Coronary artery (tissue), 2 donors: Measurements from ENCODE around the gene FGF4.

Experiments used
- DNase-seq: peaks from one replicate; pipeline ENCODE4 v3.0.0-alpha.2; 2017; ENCODE audit warnings: low spot score
- H3K27ac ChIP-seq, 2 donors: fragments of 200-600 bp; sonication (generic); one replicate each; pipeline ENCODE4 v1.5.1; 2016 to 2019
- H3K4me3 ChIP-seq: fragments of 200-600 bp; sonication (generic); 2 replicates; pipeline ENCODE4 v1.5.1; 2016; ENCODE audit warnings: mild to moderate bottlenecking, moderate library complexity
- TF ChIP-seq, protein P1 (sequence below): fragments of 200-600 bp; sonication (generic); IDR thresholded peaks from one replicate; pipeline ENCODE4 v1.5.1; 2019; ENCODE audit warnings: antibody characterized with exemption

Gene FGF4

DNA sequence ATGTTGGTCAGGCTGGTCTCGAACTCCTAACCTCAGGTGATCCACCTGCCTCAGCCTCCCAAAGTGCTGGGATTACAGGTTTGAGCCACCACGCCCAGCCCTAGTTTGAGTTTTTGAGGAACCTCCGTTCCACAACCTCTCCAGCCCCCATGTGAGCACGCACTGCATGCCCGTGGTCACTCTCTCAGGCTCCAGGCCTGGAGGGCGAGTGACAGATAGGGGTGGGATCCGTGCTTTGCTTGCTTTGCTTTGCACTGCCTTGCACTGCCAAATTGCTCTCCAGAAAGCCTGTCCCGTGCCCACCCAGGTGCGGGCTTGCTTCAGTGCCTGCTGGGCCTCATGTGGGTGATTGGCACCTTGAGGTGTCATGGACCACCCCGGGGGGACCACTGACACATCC lies 29.9 kb downstream of the FGF4 start:
- Histone ChIP-seq H3K4me3 (no peak overlapping the region), H3K27ac (no peak overlapping the region)
- TF ChIP-seq, protein P1, sequence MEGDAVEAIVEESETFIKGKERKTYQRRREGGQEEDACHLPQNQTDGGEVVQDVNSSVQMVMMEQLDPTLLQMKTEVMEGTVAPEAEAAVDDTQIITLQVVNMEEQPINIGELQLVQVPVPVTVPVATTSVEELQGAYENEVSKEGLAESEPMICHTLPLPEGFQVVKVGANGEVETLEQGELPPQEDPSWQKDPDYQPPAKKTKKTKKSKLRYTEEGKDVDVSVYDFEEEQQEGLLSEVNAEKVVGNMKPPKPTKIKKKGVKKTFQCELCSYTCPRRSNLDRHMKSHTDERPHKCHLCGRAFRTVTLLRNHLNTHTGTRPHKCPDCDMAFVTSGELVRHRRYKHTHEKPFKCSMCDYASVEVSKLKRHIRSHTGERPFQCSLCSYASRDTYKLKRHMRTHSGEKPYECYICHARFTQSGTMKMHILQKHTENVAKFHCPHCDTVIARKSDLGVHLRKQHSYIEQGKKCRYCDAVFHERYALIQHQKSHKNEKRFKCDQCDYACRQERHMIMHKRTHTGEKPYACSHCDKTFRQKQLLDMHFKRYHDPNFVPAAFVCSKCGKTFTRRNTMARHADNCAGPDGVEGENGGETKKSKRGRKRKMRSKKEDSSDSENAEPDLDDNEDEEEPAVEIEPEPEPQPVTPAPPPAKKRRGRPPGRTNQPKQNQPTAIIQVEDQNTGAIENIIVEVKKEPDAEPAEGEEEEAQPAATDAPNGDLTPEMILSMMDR = no peak
- DNase-seq = no peak

DNA sequence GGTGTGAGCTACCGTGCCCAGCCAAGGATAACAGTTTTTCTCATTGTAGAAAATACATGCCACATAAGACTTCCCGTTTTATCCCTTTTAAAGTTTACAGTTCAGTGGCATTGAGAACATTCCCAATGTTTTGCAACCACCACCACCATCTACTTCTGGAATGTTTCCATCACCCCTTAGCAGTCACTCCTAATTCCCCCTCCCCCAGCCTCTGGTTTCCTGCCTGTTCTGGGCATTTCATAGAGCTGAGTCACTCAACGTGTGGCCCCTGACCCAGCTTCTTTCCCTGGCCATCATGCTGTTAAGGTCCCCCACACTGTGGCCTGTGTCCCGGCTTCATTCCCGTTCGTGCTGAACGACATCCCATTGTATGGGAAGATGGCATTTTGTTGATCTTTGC lies 30.7 kb downstream of the FGF4 start:
- DNase-seq = no peak
- no peak overlapping the region for H3K4me3 ChIP-seq
- H3K27ac ChIP-seq = no peak overlapping the region
- TF ChIP-seq, protein P1 = no peak

DNA sequence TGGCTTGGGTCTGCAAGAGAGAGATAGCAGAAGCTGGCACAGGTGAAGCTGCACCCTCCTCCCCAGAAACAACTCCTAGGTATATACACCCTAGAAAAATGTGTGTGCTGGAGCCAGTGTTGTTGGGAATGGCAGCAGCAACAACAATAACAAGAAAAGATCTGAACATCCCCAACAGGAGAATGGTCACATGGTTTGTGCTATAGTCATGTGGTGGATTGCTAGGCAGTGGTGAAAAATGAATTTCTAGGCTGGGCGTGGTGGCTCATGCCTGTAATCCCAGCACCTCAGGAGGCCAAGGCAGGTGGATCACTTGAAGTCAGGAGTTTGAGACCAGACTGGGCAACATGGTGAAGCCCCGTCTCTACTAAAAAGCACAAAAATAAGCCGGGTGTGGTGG lies 40.3 kb downstream of the FGF4 start:
- TF ChIP-seq, protein P1 = no peak
- H3K4me3 ChIP-seq = no peak overlapping the region
- H3K27ac ChIP-seq = no peak overlapping the region
- no peak for DNase-seq

DNA sequence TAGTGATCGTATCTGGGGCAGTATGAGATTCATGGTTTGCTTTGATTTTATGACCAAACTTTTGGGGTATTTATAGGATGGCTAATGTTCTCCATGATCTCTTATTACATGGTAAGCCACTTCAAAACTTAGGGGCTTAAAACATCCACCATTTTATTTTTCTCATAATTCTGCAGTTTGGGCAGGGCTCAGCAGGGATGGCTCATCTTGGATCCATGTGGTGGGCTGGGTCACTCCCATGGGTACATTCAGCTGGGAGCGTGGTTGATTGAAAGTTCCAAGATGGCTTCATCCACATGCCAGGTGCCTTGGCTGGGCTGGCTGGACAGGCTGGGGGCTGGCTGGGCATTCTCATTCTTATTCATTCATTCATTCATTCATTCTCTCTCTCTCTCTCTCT lies 40.8 kb downstream of the FGF4 start:
- TF ChIP-seq, protein P1 = no peak
- Histone ChIP-seq H3K4me3 (no peak overlapping the region), H3K27ac (no peak overlapping the region)
- no peak for DNase-seq

DNA sequence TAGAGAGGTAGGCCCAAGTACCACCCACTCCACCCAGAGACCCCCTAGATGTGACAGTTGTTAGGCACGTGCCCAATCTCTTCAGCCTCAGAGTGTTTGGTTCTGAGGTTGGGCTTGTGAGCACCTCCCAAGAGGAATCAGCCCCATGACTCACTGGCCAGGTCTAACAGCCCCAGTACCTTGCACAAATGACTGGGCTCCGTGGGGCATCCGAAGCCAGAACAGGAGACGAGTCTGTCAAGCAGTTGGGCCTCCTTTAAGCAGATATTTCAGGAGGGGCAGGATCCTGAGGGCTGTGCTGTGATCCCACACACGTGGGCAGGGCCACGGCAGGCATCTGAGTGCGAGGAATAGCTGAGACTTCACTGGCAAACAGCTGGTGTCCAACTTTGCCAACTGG lies 42.2 kb downstream of the FGF4 start:
- DNase-seq = no peak
- Histone ChIP-seq H3K27ac (no peak overlapping the region), H3K4me3 (no peak overlapping the region)
- TF ChIP-seq, protein P1 = no peak

DNA sequence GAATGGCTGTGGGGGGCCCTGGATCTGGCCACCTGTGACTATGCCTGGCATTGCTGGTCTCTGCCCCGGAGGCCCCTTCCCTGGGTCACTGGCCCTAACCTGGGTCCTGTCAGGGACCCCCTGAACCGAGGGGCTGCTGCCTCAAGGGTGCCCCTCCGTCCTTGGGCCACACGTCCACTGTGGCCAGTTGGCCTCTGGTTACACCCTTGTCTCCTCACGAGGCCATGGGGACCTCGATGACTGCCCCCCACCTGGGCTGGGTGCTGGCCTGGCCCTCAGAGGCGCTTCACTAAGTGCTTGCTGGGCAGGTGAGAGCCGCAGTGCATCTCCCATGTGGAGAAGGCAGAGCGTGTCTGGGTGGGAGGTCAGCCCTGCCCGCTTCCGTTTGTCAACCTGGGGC lies 44.0 kb downstream of the FGF4 start:
- Histone ChIP-seq H3K27ac (no peak overlapping the region), H3K4me3 (no peak overlapping the region)
- TF ChIP-seq, protein P1 = no peak
- DNase-seq = no peak

DNA sequence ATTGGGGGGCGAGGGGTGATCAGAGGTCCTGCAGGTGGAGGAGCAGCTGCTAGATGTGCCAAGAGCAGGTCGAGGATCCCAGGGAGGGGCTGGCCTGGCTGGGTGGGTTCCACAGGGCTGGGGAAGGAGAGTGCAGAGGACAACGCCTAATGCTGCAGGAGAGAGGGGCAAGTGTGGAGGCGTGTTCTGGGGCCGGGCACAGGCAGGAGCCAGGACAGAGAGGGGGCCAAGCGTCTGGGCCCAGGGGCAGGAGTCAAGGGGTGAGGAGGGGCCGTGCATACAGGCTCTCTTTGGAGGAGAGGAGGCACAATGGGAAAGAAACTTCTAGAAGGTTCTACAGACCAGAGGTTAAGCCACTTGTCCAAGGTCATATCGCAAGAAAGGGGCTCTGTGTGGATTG lies 44.6 kb downstream of the FGF4 start:
- DNase-seq = no peak
- TF ChIP-seq, protein P1 = no peak
- H3K4me3 ChIP-seq = no peak overlapping the region
- H3K27ac ChIP-seq = no peak overlapping the region
